ENCODE results near the gene E4F1.
"Not testable (repeated sequence)": the region's sequence is repeated elsewhere in the genome, so short reads cannot be mapped to it uniquely, and the experiment has no call there.

Gene E4F1

GRCh38 chr16:2231016-2231931 lies 7.9 kb downstream of the E4F1 start:
- no peak for DNase-seq

GRCh38 chr16:2232094-2232990 lies 9.0 kb downstream of the E4F1 start:
- no peak for DNase-seq

- no peak for DNase-seq
Observed at GRCh38 chr16:2233046-2233775, 9.8 kb downstream of the E4F1 start.

GRCh38 chr16:2233872-2234812 lies 10.8 kb downstream of the E4F1 start:
- no peak for DNase-seq

GRCh38 chr16:2234813-2235170 lies 11.4 kb downstream of the E4F1 start:
- DNase-seq, result no peak

- DNase-seq, result no peak
Observed at GRCh38 chr16:2235234-2235651, 11.9 kb downstream of the E4F1 start.

GRCh38 chr16:2235695-2236336 lies 12.4 kb downstream of the E4F1 start:
- DNase-seq, result no peak

- peak; percentile 70 for DNase-seq
Observed at GRCh38 chr16:2236337-2237101, 13.1 kb downstream of the E4F1 start, which contains the start of gene DNASE1L2. Gene DNASE1L2, plus strand, starts transcription at chr16:2236444. Its CDS starts 373 bp downstream, at chr16:2236817.

GRCh38 chr16:2237102-2237482 lies 13.7 kb downstream of the E4F1 start:
- no peak for DNase-seq

GRCh38 chr16:2237493-2238149 lies 14.2 kb downstream of the E4F1 start:
- no peak for DNase-seq

- no peak for DNase-seq
Observed at GRCh38 chr16:2238150-2238837, 14.9 kb downstream of the E4F1 start.

GRCh38 chr16:2238838-2239675 lies 15.7 kb downstream of the E4F1 start:
- no peak for DNase-seq

GRCh38 chr16:2240331-2240730 lies 16.9 kb downstream of the E4F1 start:
- not testable (repeated sequence) for DNase-seq

- no peak for DNase-seq
Observed at GRCh38 chr16:2242598-2242997, 19.2 kb downstream of the E4F1 start.

GRCh38 chr16:2243031-2243528 lies 19.7 kb downstream of the E4F1 start:
- DNase-seq, result no peak

- no peak for DNase-seq
Observed at GRCh38 chr16:2243781-2244180, 20.4 kb downstream of the E4F1 start.

GRCh38 chr16:2244301-2244700 lies 20.9 kb downstream of the E4F1 start:
- no peak for DNase-seq

All from right hindlimb (tissue), 1 donor.